H1 (cell line): ENCODE measurements around the gene C7orf57. TPM values are rescaled to one million over a fixed set of nuclear protein-coding genes. Genes with fewer than 3 reads are reported as not detected.

ENCODE experiments used
- CTCF ChIA-PET: fragments of 300-600 bp; sonication (Branson Sonifier 250); formaldehyde crosslinking; loops from one replicate; lab custom pipeline; 2021; ENCODE audit not compliant: partially characterized antibody; lab: Charles Lee
- POLR2A ChIA-PET: fragments of 300-600 bp; sonication (Branson Sonifier 250); formaldehyde crosslinking; loops from one replicate; lab custom pipeline; 2021; ENCODE audit warnings: inconsistent platforms; ENCODE audit not compliant: partially characterized antibody; lab: Charles Lee
- DNase-seq, 2 experiments: peaks; one replicate each; pipeline versions ENCODE4 v3.0.0 to v3.0.0-alpha.2; 2010 to 2022; ENCODE audit warnings: low spot score in 2 of 2, low read depth in 1 of 2, mixed read lengths in 1 of 2
- FAIRE-seq: peaks from 2 replicates; lab custom pipeline; 2011; peaks lifted over from hg19 to GRCh38; lab: Jason Lieb, UNC
- H2AFZ ChIP-seq: 2 replicates; pipeline ENCODE4 v1.8.1; 2012; ENCODE audit warnings: low read length, inconsistent platforms
- H2AK5ac ChIP-seq: 2 replicates; pipeline ENCODE4 v1.6.1; 2013; ENCODE audit warnings: low read depth, low read length
- H2BK120ac ChIP-seq: replicated peaks from 2 replicates; pipeline ENCODE3; 2013; ENCODE audit warnings: low read depth, low read length, inconsistent platforms
- H2BK12ac ChIP-seq: 2 replicates; pipeline ENCODE4 v1.6.1; 2013; ENCODE audit warnings: low read depth, low read length
- H2BK15ac ChIP-seq: 2 replicates; pipeline ENCODE4 v1.6.1; 2013; ENCODE audit warnings: low read length
- H2BK20ac ChIP-seq: 2 replicates; pipeline ENCODE4 v1.6.1; 2013; ENCODE audit warnings: low read length
- H2BK5ac ChIP-seq: 2 replicates; pipeline ENCODE4 v1.6.1; 2013; ENCODE audit warnings: low read depth, low read length
- H3K14ac ChIP-seq: 2 replicates; pipeline ENCODE4 v1.6.1; 2013; ENCODE audit warnings: inconsistent platforms; ENCODE audit not compliant: insufficient read length
- H3K18ac ChIP-seq: 2 replicates; pipeline ENCODE4 v1.6.1; 2013; ENCODE audit warnings: low read length; ENCODE audit errors: extremely low read depth
- H3K23ac ChIP-seq: 2 replicates; pipeline ENCODE4 v1.6.1; 2013; ENCODE audit warnings: inconsistent platforms; ENCODE audit not compliant: insufficient read length
- H3K23me2 ChIP-seq: 2 replicates; pipeline ENCODE4 v1.6.1; 2013; ENCODE audit warnings: low read depth, low read length
- H3K27ac ChIP-seq: 2 replicates; pipeline ENCODE4 v1.6.1; 2011; ENCODE audit warnings: low read depth, low read length, inconsistent platforms
- H3K27me3 ChIP-seq, 4 experiments: replicated peaks in 1 of 4; 1 replicate in 1 of 4; 2 replicates in 3 of 4; pipeline versions ENCODE4 v1.6.1 to v1.8.1; 2011 to 2013; ENCODE audit warnings: low read length in 3 of 4, mild to moderate bottlenecking in 3 of 4, inconsistent platforms in 2 of 4, mixed read lengths in 2 of 4, moderate library complexity in 1 of 4; ENCODE audit not compliant: control insufficient read depth in 3 of 4, insufficient read depth in 3 of 4; ENCODE audit errors: extremely low read depth in 1 of 4
- H3K36me3 ChIP-seq, 4 experiments: 2 replicates each; pipeline versions ENCODE4 v1.6.1 to v1.8.1; 2011 to 2013; ENCODE audit warnings: mild to moderate bottlenecking in 4 of 4, low read length in 3 of 4, moderate library complexity in 2 of 4, control low read depth in 1 of 4, inconsistent platforms in 1 of 4; ENCODE audit not compliant: insufficient read depth in 4 of 4, control insufficient read depth in 2 of 4
- H3K4ac ChIP-seq: replicated peaks from 2 replicates; pipeline ENCODE3; 2013; ENCODE audit warnings: low read length, low read depth, mixed read lengths, inconsistent platforms; ENCODE audit not compliant: insufficient read length
- H3K4me1 ChIP-seq, 4 experiments: replicated peaks in 1 of 4; 1 replicate in 1 of 4; 2 replicates in 3 of 4; pipeline versions ENCODE4 v1.6.1 to v1.8.1; 2011 to 2013; ENCODE audit warnings: low read length in 3 of 4, inconsistent platforms in 2 of 4, mixed read lengths in 1 of 4; ENCODE audit not compliant: insufficient read depth in 4 of 4, control insufficient read depth in 3 of 4
- H3K4me2 ChIP-seq, 2 experiments: 2 replicates each; pipeline versions ENCODE4 v1.6.1 to v1.8.1; 2011 to 2013; ENCODE audit warnings: low read depth in 2 of 2, low read length in 2 of 2, control low read depth in 1 of 2, inconsistent platforms in 1 of 2, mild to moderate bottlenecking in 1 of 2; ENCODE audit not compliant: insufficient read depth in 1 of 2
- H3K4me3 ChIP-seq, 4 experiments: fragments of 200-600, 300-600 bp in 1 of 4; sonication (generic), shearing (Covaris generic), sonication (Bioruptor Twin) in 1 of 4; 2 replicates each; pipeline versions ENCODE4 v1.5.1 to v1.8.1; 2011 to 2016; ENCODE audit warnings: low read length in 4 of 4, low read depth in 3 of 4, control low read depth in 2 of 4, inconsistent platforms in 2 of 4, mild to moderate bottlenecking in 2 of 4, mixed read lengths in 1 of 4, moderate library complexity in 1 of 4; ENCODE audit not compliant: insufficient read depth in 2 of 4; ENCODE audit errors: extremely low read depth in 1 of 4
- H3K56ac ChIP-seq: replicated peaks from 2 replicates; pipeline ENCODE3; 2013; ENCODE audit warnings: low read depth, mild to moderate bottlenecking, mixed read lengths, low read length, inconsistent platforms; ENCODE audit not compliant: insufficient read length
- H3K79me1 ChIP-seq: 2 replicates; pipeline ENCODE4 v1.6.1; 2013; ENCODE audit warnings: low read depth, low read length, control low read depth
- H3K79me2 ChIP-seq, 2 experiments: 2 replicates each; pipeline versions ENCODE4 v1.6.1 to v1.8.1; 2012 to 2013; ENCODE audit warnings: low read length in 2 of 2, mild to moderate bottlenecking in 2 of 2, inconsistent platforms in 1 of 2; ENCODE audit not compliant: insufficient read depth in 2 of 2, control insufficient read depth in 1 of 2
- H3K9ac ChIP-seq, 4 experiments: replicated peaks in 1 of 4; 1 replicate in 1 of 4; 2 replicates in 3 of 4; pipeline versions ENCODE4 v1.6.1 to v1.8.1; 2011 to 2013; ENCODE audit warnings: low read depth in 3 of 4, low read length in 3 of 4, control low read depth in 2 of 4, mild to moderate bottlenecking in 2 of 4, moderate library complexity in 2 of 4, inconsistent platforms in 1 of 4; ENCODE audit errors: extremely low read depth in 1 of 4
- H3K9me3 ChIP-seq, 2 experiments: 2 replicates each; pipeline versions ENCODE4 v1.6.1 to v1.8.1; 2012 to 2013; ENCODE audit warnings: mild to moderate bottlenecking in 2 of 2, moderate library complexity in 2 of 2, control low read depth in 1 of 2, inconsistent platforms in 1 of 2, low read depth in 1 of 2, low read length in 1 of 2, mixed read lengths in 1 of 2; ENCODE audit not compliant: insufficient read depth in 2 of 2
- H4K20me1 ChIP-seq, 2 experiments: replicated peaks in 1 of 2; 2 replicates each; pipeline versions ENCODE3 to v1.8.1; 2011 to 2013; ENCODE audit warnings: inconsistent platforms in 2 of 2, low read length in 2 of 2, mild to moderate bottlenecking in 1 of 2; ENCODE audit not compliant: insufficient read depth in 2 of 2, control insufficient read depth in 1 of 2
- H4K5ac ChIP-seq: 2 replicates; pipeline ENCODE4 v1.6.1; 2013; ENCODE audit warnings: low read length, low read depth, mixed read lengths, inconsistent platforms; ENCODE audit not compliant: insufficient read length
- H4K8ac ChIP-seq: 2 replicates; pipeline ENCODE4 v1.8.0; 2013; ENCODE audit warnings: mild to moderate bottlenecking, moderate library complexity, low read length, inconsistent platforms; ENCODE audit not compliant: insufficient read depth; ENCODE audit errors: extremely low read depth
- H4K91ac ChIP-seq: replicated peaks from 2 replicates; pipeline ENCODE3; 2013; ENCODE audit warnings: low read length, mixed read lengths, inconsistent platforms; ENCODE audit not compliant: insufficient read length
- CEBPB ChIP-seq: IDR thresholded peaks from 2 replicates; pipeline ENCODE4 v1.6.1; 2012; ENCODE audit warnings: low read depth, low read length
- CREB1 ChIP-seq: IDR thresholded peaks from 2 replicates; pipeline ENCODE4 v1.6.1; 2012; ENCODE audit warnings: inconsistent platforms
- RXRA ChIP-seq: IDR thresholded peaks from 2 replicates; pipeline ENCODE4 v1.6.1; 2011; ENCODE audit warnings: low read depth, mild to moderate bottlenecking, low read length, moderate library complexity; ENCODE audit not compliant: insufficient read depth
- WGBS, 2 experiments: shearing (Covaris generic) in 1 of 2; methylation state at CpG; one replicate each; pipeline versions ENCODE4 v1.1.6 to v1.1.7; 2013 to 2015; ENCODE audit warnings: low lambda C conversion rate in 2 of 2, mixed read lengths in 2 of 2, inconsistent platforms in 1 of 2, low coverage in 1 of 2, missing lambda C conversion rate in 1 of 2; ENCODE audit not compliant: insufficient replicate concordance in 2 of 2, insufficient coverage in 1 of 2, insufficient read length in 1 of 2; ENCODE audit errors: extremely low coverage in 1 of 2, missing lambda C conversion rate in 1 of 2; 5-methylcytosine and 5-hydroxymethylcytosine counted together
- polyA plus RNA-seq, 7 experiments: library from polyadenylated mRNA; depleted of rRNA in 3 of 7; stranded (reverse) in 5 of 7; unstranded in 2 of 7; fragments of >200 nt in 5 of 7; fragments of 200-250 nt in 2 of 7; gene quantifications; 1 replicate in 5 of 7; 2 replicates in 1 of 7; 4 replicates in 1 of 7; pipeline versions ENCODE4 v1.2.1 to v1.2.3, GENCODE V29; 2011 to 2013; ENCODE audit warnings: missing spikeins in 2 of 7, mixed read lengths in 2 of 7
- total RNA-seq: library from RNA; stranded (reverse); fragmentation: NEBNext Ultra II Directional; extraction: Animal tissue kit (Norgen Biotek cat#: 25700); gene quantifications from 2 replicates; pipeline ENCODE4 v1.2.1, GENCODE V29; 2021

C7orf57 gene
- total and polyA plus RNA-seq, 2 of the 8 experiments (the other 6 are each of a cell fraction or from before 2014, with no cell fraction given): 0.08 to 0.56 TPM

DNA sequence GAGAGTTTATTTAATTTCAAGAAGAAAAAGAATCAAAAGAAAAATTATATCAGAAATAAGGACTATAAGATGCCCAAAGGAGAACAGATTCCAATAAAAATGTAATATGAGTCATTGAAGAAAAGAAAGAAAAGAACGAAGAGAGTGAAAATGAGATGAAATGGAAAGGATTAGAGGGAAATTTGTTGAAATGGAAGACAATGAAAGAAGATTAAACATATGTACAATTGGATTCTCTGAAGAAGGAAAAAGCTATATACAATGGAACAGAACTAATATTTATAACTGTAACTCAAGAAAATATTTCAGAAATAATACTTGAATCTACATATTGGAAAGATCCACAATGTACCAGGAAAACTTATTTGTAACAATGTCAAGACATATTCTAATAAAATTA lies 28.6 kb downstream of the C7orf57 start:
- no peak overlapping the region for H2AK5ac ChIP-seq
- H3K4me2 ChIP-seq: no peak overlapping the region
- no peaks in the 10 kb centered on the region for H3K27me3 ChIP-seq
- H3K79me1 ChIP-seq: no peaks in the 10 kb centered on the region
- FAIRE-seq (no peak), DNase-seq (no peak)
- ChIA-PET CTCF (no interaction called here), POLR2A (no interaction called here)
- H3K18ac ChIP-seq: no peak overlapping the region
- H3K4me3 ChIP-seq: no peak overlapping the region
- H2BK5ac ChIP-seq: no peak overlapping the region
- WGBS, 2 experiments: 95 to 100% methylated on average over 1 of the region's 1 CpG
- no peak overlapping the region for H3K9ac ChIP-seq
- H3K79me2 ChIP-seq: no peaks in the 10 kb centered on the region
- H4K5ac ChIP-seq: no peak overlapping the region
- H3K56ac ChIP-seq: no peak overlapping the region
- no peak overlapping the region for H3K23ac ChIP-seq
- no peak overlapping the region for H3K14ac ChIP-seq
- H3K4ac ChIP-seq: no peak overlapping the region
- H2BK20ac ChIP-seq: no peak overlapping the region
- no peak overlapping the region for H2BK15ac ChIP-seq
- no peak overlapping the region for H2BK120ac ChIP-seq
- H3K9me3 ChIP-seq: no peaks in the 10 kb centered on the region
- no peak overlapping the region for H2BK12ac ChIP-seq
- no peaks in the 10 kb centered on the region for H3K36me3 ChIP-seq
- H4K8ac ChIP-seq: no peak overlapping the region
- H2AFZ ChIP-seq: no peak overlapping the region
- no peak overlapping the region for H3K27ac ChIP-seq
- no peaks in the 10 kb centered on the region for H3K23me2 ChIP-seq
- H4K20me1 ChIP-seq: no peaks in the 10 kb centered on the region
- H4K91ac ChIP-seq: no peak overlapping the region
- H3K4me1 ChIP-seq: no peaks in the 10 kb centered on the region
- TF ChIP-seq RXRA (no peak), CEBPB (no peak), CREB1 (no peak)
